Left ventricle myocardium inferior (tissue), 1 donor: ENCODE data around the gene DIAPH3. TPM values are rescaled to one million over a fixed set of nuclear protein-coding genes. Genes with fewer than 3 reads are reported as not detected.

Experiments
- DNase-seq: peaks from one replicate; pipeline ENCODE4 v3.0.0-alpha.2; 2020
- H3K27ac ChIP-seq: fragments of 200-600 bp; replicated peaks from 2 replicates; pipeline ENCODE4 v1.8.0; 2021
- H3K27me3 ChIP-seq: fragments of 200-600 bp; 2 replicates; pipeline ENCODE4 v1.8.0; 2021; ENCODE audit warnings: low read depth
- H3K36me3 ChIP-seq: fragments of 200-600 bp; 2 replicates; pipeline ENCODE4 v1.8.0; 2021
- H3K4me1 ChIP-seq: fragments of 200-600 bp; 2 replicates; pipeline ENCODE4 v1.8.0; 2021
- H3K4me3 ChIP-seq: fragments of 200-600 bp; 2 replicates; pipeline ENCODE4 v1.8.0; 2021; ENCODE audit warnings: mild to moderate bottlenecking, moderate library complexity
- H3K9me3 ChIP-seq: fragments of 200-600 bp; replicated peaks from 2 replicates; pipeline ENCODE4 v1.8.0; 2021
- CTCF ChIP-seq: fragments of 200-600 bp; IDR thresholded peaks from 2 replicates; pipeline ENCODE4 v1.8.0; 2021; ENCODE audit warnings: antibody characterized with exemption, mild to moderate bottlenecking, borderline replicate concordance
- intact Hi-C: fragments of 100-400 bp; cut with micrococcal nuclease; formaldehyde crosslinking; loops from one replicate; pipeline ENCODE4 v1.11.0; 2022
- total RNA-seq: library from RNA; stranded (reverse); fragmentation: NEBNext Ultra II Directional; extraction: Animal tissue kit (Norgen Biotek cat#: 25700); gene quantifications from one replicate; pipeline ENCODE4 v1.2.1, GENCODE V29; 2021
- donor health status: DM: no; HTN: yes; CAD: no; lungs with severe emphysema.

The DIAPH3 gene
- total RNA-seq, 1 donor from 2014 or later = 0.25 TPM

GRCh38 chr13:59738921-59739320 is 424.8 kb downstream of the DIAPH3 start:
- no peak for TF ChIP-seq CTCF
- no peaks in the 10 kb centered on the region for H3K9me3 ChIP-seq
- H3K4me3 ChIP-seq = no peak overlapping the region
- H3K36me3 ChIP-seq = no peaks in the 10 kb centered on the region
- H3K27ac ChIP-seq = no peak overlapping the region
- no peaks in the 10 kb centered on the region for H3K27me3 ChIP-seq
- no peak for DNase-seq
- intact Hi-C loops = no loop called here
- no peaks in the 10 kb centered on the region for H3K4me1 ChIP-seq

GRCh38 chr13:59734393-59734792 is 429.3 kb downstream of the DIAPH3 start:
- no peak for TF ChIP-seq CTCF
- H3K27ac ChIP-seq = no peak overlapping the region
- intact Hi-C loops = no loop called here
- no peak overlapping the region for H3K4me3 ChIP-seq
- no peaks in the 10 kb centered on the region for H3K4me1 ChIP-seq
- H3K36me3 ChIP-seq = no peaks in the 10 kb centered on the region
- H3K9me3 ChIP-seq = no peaks in the 10 kb centered on the region
- H3K27me3 ChIP-seq = no peaks in the 10 kb centered on the region
- no peak for DNase-seq

- H3K27me3 ChIP-seq = no peaks in the 10 kb centered on the region
- no peaks in the 10 kb centered on the region for H3K9me3 ChIP-seq
- no peak overlapping the region for H3K4me3 ChIP-seq
- no peaks in the 10 kb centered on the region for H3K36me3 ChIP-seq
- H3K27ac ChIP-seq = no peak overlapping the region
- DNase-seq = no peak
- no peaks in the 10 kb centered on the region for H3K4me1 ChIP-seq
- TF ChIP-seq CTCF = no peak
- intact Hi-C loops = no loop called here
Measured at GRCh38 chr13:59733744-59734143, 430.0 kb downstream of the DIAPH3 start.

GRCh38 chr13:59730026-59730425 is 433.7 kb downstream of the DIAPH3 start:
- no peaks in the 10 kb centered on the region for H3K27me3 ChIP-seq
- no peaks in the 10 kb centered on the region for H3K9me3 ChIP-seq
- H3K4me3 ChIP-seq = no peak overlapping the region
- no peak overlapping the region for H3K27ac ChIP-seq
- no peak for TF ChIP-seq CTCF
- no peaks in the 10 kb centered on the region for H3K36me3 ChIP-seq
- H3K4me1 ChIP-seq = no peaks in the 10 kb centered on the region
- DNase-seq = no peak
- intact Hi-C loops = no loop called here

- no peaks in the 10 kb centered on the region for H3K9me3 ChIP-seq
Measured at GRCh38 chr13:59728896-59729545, 434.7 kb downstream of the DIAPH3 start.

More at GRCh38 chr13:59728896-59729545, 434.7 kb downstream of the DIAPH3 start:
- Histone ChIP-seq H3K4me3 (no peak overlapping the region), H3K36me3 (no peaks in the 10 kb centered on the region), H3K27me3 (no peaks in the 10 kb centered on the region), H3K4me1 (no peaks in the 10 kb centered on the region), H3K27ac (no peak overlapping the region)
- intact Hi-C loops = no loop called here
- DNase-seq = no peak
- no peak for TF ChIP-seq CTCF
